Middle frontal gyrus (tissue), 1 donor: ENCODE measurements around the gene IDH2.
"Not testable (repeated sequence)": the region's sequence is repeated elsewhere in the genome, so short reads cannot be mapped to it uniquely, and the experiment has no call there.

Source experiments
- DNase-seq: peaks from one replicate; pipeline ENCODE4 v3.0.0-alpha.2; 2015; ENCODE audit warnings: low spot score; ENCODE audit errors: extremely low spot score

Gene IDH2

GRCh38 chr15:90115783-90116182 lies 13.5 kb upstream of the IDH2 start:
- no peak for DNase-seq

GRCh38 chr15:90114451-90114901 lies 12.2 kb upstream of the IDH2 start:
- no peak for DNase-seq

GRCh38 chr15:90113166-90113565 lies 10.9 kb upstream of the IDH2 start:
- no peak for DNase-seq

GRCh38 chr15:90109163-90109751 lies 7.0 kb upstream of the IDH2 start:
- DNase-seq: not testable (repeated sequence)

- not testable (repeated sequence) for DNase-seq
Measured at GRCh38 chr15:90108038-90108437, 5.8 kb upstream of the IDH2 start.

- DNase-seq: no peak
Measured at GRCh38 chr15:90106522-90107117, 4.4 kb upstream of the IDH2 start.

GRCh38 chr15:90105521-90105920 lies 3.3 kb upstream of the IDH2 start:
- DNase-seq: no peak

- no peak for DNase-seq
Measured at GRCh38 chr15:90104551-90104950, 2.3 kb upstream of the IDH2 start.

- no peak for DNase-seq
Measured at GRCh38 chr15:90103701-90104329, 1.5 kb upstream of the IDH2 start.

- DNase-seq: peak; percentile 11
Measured at GRCh38 chr15:90101130-90101968, 919 bp downstream of the IDH2 start.

- DNase-seq: peak; percentile 59
Measured at GRCh38 chr15:90099868-90100831, 2.1 kb downstream of the IDH2 start.

GRCh38 chr15:90099072-90099867 lies 3.0 kb downstream of the IDH2 start:
- no peak for DNase-seq

- DNase-seq: no peak
Measured at GRCh38 chr15:90097475-90097874, 4.8 kb downstream of the IDH2 start.

- DNase-seq: no peak
Measured at GRCh38 chr15:90095521-90095959, 6.7 kb downstream of the IDH2 start.

GRCh38 chr15:90091156-90091931 lies 10.9 kb downstream of the IDH2 start:
- DNase-seq: no peak

- DNase-seq: no peak
Measured at GRCh38 chr15:90090226-90090848, 11.9 kb downstream of the IDH2 start.

- DNase-seq: no peak
Measured at GRCh38 chr15:90087454-90088154, 14.7 kb downstream of the IDH2 start.

- DNase-seq: no peak
Measured at GRCh38 chr15:90086868-90087268, 15.4 kb downstream of the IDH2 start.
